Suprapubic skin (tissue), 4 donors: Measurements from ENCODE around the gene BTBD18.

Experiments
- EP300 ChIP-seq: sonication (generic); formaldehyde crosslinking; IDR thresholded peaks from one replicate; pipeline ENCODE4 v1.6.1; 2017; ENCODE audit warnings: antibody characterized with exemption
- POLR2A ChIP-seq, 2 donors: fragments of 450-650 bp; IDR thresholded peaks; one replicate each; pipeline ENCODE4 v1.6.1; 2017; ENCODE audit warnings: antibody characterized with exemption in 2 of 2, mild to moderate bottlenecking in 2 of 2, moderate library complexity in 2 of 2
- POLR2AphosphoS5 ChIP-seq, 3 donors: sonication (generic); formaldehyde crosslinking; IDR thresholded peaks; one replicate each; pipeline ENCODE4 v1.6.1; 2017; ENCODE audit warnings: antibody characterized with exemption in 3 of 3
- TF ChIP-seq, protein P1 (sequence below), 2 donors: fragments of 200-600 bp in 1 of 2; fragments of 450-650 bp in 1 of 2; sonication (generic) in 1 of 2; IDR thresholded peaks; one replicate each; pipeline ENCODE4 v1.5.1; 2016 to 2019; ENCODE audit warnings: antibody characterized with exemption in 2 of 2, mild to moderate bottlenecking in 1 of 2, moderate library complexity in 1 of 2

DNA sequence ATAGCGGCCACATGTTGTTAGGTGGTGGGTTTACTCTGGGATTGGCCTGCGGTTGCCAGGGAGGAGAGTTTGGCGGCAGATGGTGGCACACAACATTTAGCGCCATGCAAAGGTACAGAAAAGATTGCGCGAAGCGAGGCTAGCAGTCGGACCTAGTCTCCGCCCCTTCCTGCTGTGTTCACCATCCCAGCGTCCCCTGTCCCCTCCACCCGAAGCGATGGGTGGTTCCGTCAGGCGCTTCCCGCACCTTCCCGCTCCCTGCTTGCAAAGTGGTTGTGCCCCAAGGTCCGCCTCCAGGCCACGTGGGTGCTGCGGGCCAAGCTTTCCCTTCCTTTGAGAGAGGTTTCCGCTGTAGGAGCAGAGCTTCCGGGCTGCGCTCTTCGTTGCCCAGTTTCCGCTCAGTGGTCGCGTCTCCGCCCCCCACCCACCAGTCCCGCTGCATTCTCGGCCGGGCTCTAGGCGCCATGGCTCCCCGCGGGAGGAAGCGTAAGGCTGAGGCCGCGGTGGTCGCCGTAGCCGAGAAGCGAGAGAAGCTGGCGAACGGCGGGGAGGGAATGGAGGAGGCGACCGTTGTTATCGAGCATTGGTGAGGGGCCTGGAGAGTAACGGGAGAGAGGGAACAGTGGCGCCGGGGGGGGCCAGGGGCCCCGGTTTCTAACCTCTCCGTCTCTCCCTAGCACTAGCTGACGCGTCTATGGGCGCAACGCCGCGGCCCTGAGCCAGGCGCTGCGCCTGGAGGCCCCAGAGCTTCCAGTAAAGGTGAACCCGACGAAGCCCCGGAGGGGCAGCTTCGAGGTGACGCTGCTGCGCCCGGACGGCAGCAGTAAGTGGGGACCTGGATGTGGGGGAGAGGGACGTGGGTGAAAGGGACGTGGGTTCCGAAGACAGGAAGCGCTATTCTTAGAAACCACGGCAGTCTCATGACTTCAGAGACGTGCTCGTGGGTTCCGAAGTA lies 10.2 kb downstream of the BTBD18 start, which contains the start of gene SELENOH:
- TF ChIP-seq, protein P1, sequence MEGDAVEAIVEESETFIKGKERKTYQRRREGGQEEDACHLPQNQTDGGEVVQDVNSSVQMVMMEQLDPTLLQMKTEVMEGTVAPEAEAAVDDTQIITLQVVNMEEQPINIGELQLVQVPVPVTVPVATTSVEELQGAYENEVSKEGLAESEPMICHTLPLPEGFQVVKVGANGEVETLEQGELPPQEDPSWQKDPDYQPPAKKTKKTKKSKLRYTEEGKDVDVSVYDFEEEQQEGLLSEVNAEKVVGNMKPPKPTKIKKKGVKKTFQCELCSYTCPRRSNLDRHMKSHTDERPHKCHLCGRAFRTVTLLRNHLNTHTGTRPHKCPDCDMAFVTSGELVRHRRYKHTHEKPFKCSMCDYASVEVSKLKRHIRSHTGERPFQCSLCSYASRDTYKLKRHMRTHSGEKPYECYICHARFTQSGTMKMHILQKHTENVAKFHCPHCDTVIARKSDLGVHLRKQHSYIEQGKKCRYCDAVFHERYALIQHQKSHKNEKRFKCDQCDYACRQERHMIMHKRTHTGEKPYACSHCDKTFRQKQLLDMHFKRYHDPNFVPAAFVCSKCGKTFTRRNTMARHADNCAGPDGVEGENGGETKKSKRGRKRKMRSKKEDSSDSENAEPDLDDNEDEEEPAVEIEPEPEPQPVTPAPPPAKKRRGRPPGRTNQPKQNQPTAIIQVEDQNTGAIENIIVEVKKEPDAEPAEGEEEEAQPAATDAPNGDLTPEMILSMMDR (IDR thresholded peaks at IDR 0.05) = no peak
- peak; percentile 11 to 84 for TF ChIP-seq POLR2A (IDR thresholded peaks at IDR 0.05)
- TF ChIP-seq EP300 = no peak
- peak in 2 of 3 donors; percentile 88 to 94 for TF ChIP-seq POLR2AphosphoS5 (IDR thresholded peaks at IDR 0.05)
